Activated naive CD8-positive, alpha-beta T cell treated with anti-CD3 and anti-CD28 coated beads, Interleukin-2, amount 50 U/mL, for 16 hours (primary cell): ENCODE results near the gene RTL10.

Experiments
- DNase-seq: peaks from one replicate; pipeline ENCODE4 v3.0.0-alpha.2; 2020; ENCODE audit warnings: low read depth, low spot score

The RTL10 gene

GRCh38 chr22:19854778-19855503 is at the start of gene RTL10, which contains the start of gene GNB1L:
Gene RTL10, minus strand, starts transcription at chr22:19854874. Its CDS starts 2,613 bp downstream, at chr22:19852261.
Gene GNB1L, minus strand, starts transcription at chr22:19854874. Its CDS starts 33,519 bp downstream, at chr22:19821355.
- DNase-seq = peak; percentile 88

GRCh38 chr22:19904174-19904856 is 49.6 kb upstream of the RTL10 start:
- no peak for DNase-seq

GRCh38 chr22:19903513-19903912 is 48.8 kb upstream of the RTL10 start:
- DNase-seq = no peak

DNA sequence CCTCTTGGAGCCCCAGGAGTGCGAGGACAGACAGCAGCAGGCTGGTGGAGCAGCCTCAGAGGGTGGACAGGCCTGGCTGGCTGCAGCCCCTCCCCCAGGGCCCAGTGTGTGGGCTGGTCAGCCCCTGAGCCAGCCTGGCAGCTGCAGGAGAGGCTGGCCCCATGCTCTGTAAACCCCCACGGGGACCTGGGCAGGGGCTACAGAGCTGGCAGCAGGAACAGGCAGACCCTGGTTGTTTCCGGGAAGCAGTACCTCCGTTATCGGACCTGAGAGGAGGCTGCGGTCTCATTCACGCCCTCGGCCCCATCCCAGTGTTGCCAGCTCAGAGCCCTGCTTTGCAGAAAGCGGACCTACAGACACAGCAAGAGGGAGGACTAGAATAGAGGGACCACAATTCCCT is 48.4 kb upstream of the RTL10 start:
- no peak for DNase-seq

GRCh38 chr22:19902245-19902715 is 47.6 kb upstream of the RTL10 start:
- no peak for DNase-seq

DNA sequence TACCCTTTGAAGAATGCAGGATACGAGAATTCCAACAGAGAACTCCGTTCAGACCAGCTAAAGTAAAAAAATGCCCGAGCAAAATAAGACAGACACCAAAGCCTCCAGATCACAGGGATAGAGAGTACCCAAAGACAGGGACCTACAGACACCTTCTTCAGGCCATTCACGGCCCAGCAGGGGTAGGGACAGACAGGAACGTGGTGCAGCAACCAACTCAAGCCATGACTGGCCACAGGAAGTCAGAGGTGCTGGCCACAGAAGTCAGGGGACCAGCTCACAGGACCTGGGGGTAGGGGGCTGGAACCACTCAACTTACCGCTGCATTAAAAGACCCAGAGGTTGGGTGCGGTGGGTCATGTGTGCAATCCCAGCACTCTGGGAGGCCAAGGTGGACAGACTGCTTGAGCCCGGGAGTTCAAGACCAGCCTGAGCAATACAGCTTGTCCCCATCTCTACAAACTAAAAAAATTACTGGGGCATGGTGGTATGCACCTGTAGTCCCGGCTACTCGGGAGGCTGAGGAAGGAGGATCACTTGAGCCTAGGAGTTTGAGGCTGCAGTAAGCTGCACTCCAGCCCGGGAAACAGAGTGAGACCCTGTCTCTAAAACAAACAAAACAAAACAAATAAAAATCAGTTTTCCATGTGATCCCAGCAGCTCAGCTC is 47.0 kb upstream of the RTL10 start:
- DNase-seq = no peak

- no peak for DNase-seq
Observed at GRCh38 chr22:19900707-19901436, 46.2 kb upstream of the RTL10 start.

- DNase-seq = no peak
Observed at GRCh38 chr22:19898831-19899567, 44.3 kb upstream of the RTL10 start.

DNA sequence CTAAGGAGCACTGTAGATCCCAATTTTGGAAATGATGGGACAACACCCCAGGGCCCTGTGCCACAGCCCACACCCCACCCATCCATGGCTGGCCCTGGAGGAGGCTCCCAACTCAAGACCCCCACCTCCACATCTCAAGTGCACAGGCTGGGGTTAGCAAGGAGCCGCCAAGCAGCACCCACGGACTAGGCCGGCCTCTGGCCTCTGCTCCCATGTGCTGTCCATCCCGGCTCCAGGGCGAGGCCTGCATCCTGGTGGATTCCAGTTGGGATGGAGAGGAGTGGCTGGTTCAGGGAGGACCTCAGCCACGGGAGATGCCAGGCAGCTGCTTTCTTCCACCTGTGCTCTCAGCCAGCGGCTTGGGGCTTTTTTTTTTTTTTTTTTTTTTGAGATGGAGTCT is 43.5 kb upstream of the RTL10 start:
- no peak for DNase-seq

- no peak for DNase-seq
Observed at GRCh38 chr22:19897726-19898125, 43.1 kb upstream of the RTL10 start.

DNA sequence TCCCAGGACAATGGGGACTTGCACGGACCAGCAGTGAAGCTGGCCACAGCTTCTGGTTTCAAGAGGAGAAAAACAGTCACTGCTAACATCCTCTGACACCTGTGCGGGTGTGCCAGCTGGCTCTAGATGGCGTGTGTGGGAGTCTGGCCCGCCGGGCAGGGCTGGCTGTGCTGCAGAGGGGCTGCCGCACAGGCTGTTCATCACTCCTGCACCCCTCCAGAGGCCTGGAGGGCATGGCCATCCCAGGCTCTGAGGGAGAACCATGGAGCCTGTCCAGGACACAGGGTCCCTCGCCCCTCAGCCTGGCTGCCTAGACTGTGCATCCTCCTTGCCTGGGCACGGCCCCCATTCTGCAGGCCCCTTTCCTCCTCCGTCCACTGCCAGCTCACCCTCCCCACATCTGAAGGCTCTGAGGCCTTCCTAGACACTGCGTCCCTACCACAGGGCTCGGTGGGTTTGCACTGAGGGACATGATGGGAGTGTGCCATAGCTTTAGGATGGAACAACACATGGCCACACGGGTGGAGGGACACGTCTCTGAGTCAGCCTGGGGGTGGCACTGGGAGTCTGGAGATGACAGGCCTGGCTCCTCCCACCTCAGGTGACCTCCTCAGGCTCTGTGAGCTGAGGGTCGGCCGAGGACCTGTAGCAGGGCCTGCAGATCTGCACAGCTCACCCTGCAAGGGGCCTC is 42.1 kb upstream of the RTL10 start:
- no peak for DNase-seq

DNA sequence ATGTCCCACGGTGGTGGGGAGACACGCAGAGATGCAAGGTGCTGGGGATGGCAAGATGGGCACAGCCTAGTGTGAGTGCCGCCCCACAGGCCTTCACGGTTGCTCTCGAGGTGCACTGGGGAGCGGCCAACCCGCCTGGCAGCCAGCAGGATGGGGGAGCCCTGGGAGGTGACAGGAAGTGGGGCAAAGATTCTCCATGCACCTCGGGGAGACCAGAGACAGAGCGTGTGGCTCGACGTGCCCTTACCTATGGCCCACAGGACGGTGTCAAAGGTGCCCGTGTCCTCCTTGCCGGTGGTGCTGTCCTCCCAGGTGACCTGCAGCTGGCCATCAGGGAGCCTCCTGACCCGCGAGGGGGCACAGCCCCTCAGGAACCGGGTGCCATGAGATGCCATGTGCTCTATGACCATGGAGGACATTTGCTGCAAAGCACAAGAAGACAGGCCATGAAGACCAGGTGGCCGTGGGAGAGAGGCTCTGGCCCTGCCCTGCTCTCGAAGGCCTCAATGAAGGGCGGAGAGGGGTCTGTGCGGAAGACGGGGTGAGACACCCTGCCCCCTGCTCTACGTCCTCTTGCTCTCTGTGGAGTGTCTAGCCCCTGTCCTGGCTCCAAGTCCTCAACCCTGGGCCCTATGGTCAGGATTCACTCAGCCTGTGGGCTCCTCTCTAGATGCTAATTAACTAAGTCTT is 40.6 kb upstream of the RTL10 start:
- DNase-seq = no peak

DNA sequence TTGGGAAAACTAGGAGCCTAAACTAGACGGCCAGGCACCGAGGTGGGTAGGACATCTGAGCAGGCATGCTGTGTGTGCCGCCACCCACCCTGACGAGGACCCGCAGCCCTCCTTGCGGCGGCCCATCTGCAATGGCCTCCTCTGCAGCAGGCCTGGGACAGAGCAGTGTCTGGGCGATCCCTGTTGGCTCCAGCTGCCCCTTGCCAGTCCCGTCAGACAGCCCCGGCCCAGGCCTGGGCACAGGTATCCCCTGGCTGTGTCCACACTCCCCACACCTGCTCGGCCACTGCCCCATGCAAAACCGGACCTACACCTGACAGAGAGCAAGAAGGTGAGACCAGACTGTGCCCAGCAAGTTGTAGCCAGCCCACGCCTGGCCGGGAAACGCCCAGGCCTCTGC is 38.7 kb upstream of the RTL10 start:
- no peak for DNase-seq

- DNase-seq = no peak
Observed at GRCh38 chr22:19892925-19893324, 38.3 kb upstream of the RTL10 start.

GRCh38 chr22:19892257-19892879 is 37.7 kb upstream of the RTL10 start:
- peak; percentile 28 for DNase-seq

GRCh38 chr22:19891317-19892256 is 36.9 kb upstream of the RTL10 start:
- DNase-seq = peak; percentile 76

GRCh38 chr22:19890502-19891316 is 36.0 kb upstream of the RTL10 start:
- no peak for DNase-seq
